HG03097 (cell line): ENCODE results near the gene DUOX2.
"Not testable (repeated sequence)": the region's sequence is repeated elsewhere in the genome, so short reads cannot be mapped to it uniquely, and the experiment has no call there.

Source experiments
- ATAC-seq: cut with Tn5 transposase; IDR thresholded peaks from one replicate; pipeline ENCODE4 v1.9.1; 2021; ENCODE audit not compliant: unreplicated experiment, low FRiP score

DUOX2 gene

DNA sequence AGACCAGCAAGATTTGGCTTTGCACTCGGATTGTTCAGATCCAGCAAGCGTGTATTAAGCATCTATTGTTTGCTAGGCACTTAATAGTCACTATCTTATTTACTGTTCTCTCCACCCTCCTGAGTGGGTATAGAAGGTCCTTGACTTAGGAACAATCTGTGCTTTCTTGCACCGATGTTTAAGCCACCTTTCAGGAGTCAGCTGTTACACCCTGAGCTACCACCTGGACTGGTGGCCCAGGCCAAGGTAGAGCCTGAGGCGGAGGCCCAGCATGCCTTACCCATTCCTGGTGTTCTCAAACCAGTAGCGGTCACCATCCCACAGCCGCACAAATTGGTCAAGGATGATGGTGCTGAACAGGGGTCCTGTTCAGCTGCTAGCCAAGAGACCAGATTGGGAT lies 25.8 kb upstream of the DUOX2 start:
- ATAC-seq = no peak

DNA sequence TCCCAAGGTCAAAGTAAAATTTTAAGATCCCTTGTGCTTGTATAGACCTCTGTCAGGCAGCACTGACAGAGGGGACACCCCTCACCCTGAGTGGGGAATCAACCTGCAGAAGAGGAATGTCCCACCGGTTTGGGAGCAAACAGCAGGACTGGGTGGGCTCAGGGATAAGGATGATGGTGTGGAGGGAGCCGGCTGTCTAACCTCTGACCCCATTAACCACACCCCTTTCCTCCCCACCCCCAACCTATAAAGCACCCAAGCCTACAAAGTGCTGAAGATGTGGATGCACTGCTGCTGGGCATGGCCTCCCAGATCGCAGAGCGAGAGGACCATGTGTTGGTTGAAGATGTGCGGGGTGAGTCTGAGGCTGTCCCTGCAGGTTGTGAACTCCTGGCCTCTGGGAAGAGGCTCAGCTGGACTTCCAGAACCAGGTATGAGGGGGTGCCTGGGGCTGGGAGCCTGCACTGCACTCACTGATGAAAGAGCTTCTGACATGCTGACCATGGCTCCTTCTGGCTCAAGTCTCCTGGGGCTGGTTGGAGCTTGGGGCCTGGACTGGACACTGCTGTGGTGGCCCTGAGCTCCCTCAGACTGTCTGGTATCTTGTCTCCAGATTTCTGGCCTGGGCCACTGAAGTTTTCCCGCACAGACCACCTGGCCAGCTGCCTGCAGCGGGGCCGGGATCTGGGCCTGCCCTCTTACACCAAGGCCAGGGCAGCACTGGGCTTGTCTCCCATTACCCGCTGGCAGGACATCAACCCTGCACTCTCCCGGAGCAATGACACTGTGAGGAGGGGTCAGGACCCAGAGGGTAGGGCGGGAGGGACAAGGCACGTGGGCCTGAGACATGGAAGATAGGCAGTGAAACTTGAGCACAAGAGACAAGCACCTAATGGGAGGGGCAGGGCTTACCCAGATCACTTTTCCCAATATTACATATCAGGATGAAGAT lies 25.1 kb upstream of the DUOX2 start:
- no peak for ATAC-seq

DNA sequence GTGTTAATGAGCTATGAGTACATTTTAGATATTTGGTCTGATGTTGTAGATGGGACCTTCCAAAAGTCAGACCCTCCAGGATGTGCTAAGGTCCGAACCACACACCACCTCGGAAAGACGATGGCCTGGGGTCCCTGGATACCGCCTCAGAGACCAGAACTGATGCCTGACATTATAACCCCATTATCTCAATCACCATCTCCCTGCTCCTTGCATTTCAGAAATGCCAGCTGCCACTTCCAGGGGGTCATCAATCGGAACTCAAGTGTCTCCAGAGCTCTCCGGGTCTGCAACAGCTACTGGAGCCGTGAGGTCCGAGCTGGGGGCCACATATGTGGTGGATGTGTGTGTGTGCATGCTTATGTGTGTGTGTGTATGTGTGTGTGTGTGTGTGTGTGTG lies 23.7 kb upstream of the DUOX2 start:
- ATAC-seq = no peak

DNA sequence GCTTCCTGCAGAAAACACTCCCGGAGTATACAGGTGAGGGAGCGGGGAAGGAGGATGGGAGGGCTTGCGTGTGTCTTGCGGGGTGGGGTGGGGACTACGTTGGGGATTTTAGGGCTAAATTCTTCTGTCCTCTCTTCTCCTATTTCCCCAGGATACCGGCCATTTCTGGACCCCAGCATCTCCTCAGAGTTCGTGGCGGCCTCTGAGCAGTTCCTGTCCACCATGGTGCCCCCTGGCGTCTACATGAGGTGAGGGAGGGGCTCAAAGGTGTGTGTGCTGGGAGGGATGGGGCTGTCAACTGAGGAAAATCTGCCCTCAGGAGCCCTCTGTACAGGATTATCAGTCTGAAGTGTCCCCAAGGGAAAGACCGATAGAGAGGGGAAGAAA lies 22.4 kb upstream of the DUOX2 start:
- no peak for ATAC-seq

DNA sequence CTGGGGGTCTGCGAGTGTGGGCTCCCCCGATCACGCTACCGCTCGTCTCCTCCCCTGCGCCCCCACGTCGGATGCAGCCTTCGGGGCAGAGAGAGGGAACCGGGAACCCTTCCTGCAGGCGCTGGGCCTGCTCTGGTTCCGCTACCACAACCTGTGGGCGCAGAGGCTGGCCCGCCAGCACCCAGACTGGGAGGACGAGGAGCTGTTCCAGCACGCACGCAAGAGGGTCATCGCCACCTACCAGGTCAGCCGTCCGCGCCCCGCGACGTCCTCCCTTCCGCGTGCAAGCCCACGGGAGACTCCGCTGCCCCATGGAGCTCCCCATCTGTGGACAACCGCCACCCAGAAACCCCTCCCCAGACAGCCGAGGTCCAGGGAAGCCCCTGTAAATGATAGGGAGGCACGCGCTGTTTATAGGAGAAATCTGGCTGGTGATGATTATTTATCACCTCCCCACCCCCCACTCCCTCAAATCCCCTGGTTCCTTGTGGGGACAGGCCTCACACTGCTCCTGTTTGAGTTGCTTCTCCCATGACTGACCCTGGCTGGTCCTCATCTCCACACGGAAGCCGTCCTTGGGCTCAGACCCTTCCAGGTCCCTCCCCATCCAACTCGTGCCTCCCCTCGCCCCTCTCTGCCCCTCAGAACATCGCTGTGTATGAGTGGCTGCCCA lies 21.9 kb upstream of the DUOX2 start:
- not testable (repeated sequence) for ATAC-seq

DNA sequence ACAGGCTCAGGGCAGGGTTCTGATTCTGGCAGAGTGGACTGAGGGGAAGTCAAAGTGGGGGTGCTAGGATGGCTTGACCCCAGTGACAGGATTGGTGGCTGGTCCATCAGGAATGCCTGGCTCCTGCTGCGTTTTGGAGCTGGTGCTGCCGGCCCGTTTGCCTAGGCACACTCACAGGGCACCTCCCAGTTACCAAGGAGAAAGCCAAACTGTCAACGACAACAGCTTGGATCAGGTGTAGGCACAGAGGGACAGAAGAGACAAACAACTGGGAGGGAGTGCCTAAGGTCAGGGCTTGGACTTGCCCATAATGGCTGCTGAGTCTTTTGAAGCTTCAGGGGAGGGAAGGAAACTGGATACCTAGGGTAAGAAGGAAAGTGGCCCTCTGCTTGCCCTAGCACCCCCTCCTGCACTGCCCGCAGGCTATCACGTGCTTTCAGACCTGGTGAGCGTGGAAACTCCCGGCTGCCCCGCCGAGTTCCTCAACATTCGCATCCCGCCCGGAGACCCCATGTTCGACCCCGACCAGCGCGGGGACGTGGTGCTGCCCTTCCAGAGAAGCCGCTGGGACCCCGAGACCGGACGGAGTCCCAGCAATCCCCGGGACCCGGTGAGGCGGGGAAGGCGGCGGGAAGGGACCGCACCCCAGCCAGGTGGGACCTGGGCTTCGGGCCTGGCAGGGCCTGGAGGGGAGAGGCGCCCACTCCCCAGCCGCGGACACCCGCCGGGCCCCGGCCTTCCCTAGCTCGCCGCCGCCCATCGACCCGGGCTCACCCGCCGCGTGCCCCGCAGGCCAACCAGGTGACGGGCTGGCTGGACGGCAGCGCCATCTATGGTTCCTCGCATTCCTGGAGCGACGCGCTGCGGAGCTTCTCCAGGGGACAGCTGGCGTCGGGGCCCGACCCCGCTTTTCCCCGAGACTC lies 21.0 kb upstream of the DUOX2 start:
- no peak for ATAC-seq

DNA sequence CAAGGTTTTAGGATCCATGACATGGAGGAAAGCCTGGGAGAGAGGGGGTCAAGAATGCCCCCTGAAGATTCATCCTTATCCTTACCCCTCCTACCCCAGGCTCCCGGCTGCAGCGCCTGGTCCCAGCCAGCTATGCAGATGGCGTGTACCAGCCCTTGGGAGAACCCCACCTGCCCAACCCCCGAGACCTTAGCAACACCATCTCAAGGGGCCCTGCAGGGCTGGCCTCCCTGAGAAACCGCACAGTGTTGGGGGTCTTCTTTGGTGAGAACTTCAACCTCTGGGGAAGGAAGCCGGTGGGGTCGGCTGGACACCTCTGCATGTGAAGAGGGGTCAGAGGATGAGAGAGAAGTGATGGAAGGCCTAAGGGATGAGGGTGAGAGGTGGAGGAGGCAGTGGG lies 20.1 kb upstream of the DUOX2 start:
- ATAC-seq = no peak

DNA sequence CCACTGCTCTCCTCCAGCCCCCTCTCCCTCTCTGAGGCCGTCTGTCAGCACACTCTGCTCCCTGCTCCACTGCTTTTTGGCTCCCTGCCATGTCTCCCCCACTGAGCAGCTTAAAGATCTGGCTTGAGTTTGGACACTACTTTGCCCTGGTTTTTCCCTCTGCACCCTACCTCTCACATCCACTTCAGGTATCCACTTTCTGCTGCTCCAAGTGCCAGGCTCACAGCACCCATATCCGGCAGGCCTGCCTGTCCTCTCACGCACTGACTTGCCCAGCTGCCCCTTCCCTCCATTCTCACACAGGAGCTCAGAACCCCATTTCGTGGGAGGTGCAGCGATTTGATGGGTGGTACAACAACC lies 19.6 kb upstream of the DUOX2 start:
- no peak for ATAC-seq

DNA sequence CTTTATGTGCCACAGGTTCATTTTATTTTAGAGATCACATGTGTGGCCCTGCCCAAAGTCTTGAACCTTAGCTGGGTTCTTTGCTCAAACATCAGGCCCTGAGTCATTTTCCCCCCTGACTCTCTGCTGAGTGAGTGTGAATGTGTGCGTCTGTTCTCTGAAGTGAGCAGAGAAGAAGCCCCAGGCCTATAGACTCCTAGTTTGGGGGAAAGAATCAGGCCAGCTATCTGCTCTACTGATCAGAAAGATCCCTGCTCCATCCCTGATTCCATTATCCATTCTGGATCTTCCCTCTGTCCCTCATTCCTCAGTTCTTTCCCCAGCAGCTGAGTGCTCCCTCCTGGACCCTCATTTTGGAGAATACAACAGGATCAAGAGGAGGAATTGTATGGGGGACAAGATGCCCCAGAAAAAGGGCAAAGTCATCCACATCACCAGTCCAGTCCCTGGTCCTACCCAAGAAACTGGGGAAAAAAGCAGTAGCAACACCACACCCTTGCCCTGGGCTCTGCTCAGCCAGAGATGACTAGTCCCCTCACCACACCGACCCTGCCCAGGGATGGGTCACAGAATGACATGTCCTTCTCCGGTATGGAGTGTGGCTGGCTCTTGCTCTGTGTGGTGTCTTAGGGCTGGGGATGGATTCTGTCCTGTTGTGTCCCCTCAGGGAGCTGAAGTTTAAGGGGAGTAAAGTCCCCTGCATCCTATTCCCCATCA lies 19.0 kb upstream of the DUOX2 start:
- ATAC-seq = no peak

DNA sequence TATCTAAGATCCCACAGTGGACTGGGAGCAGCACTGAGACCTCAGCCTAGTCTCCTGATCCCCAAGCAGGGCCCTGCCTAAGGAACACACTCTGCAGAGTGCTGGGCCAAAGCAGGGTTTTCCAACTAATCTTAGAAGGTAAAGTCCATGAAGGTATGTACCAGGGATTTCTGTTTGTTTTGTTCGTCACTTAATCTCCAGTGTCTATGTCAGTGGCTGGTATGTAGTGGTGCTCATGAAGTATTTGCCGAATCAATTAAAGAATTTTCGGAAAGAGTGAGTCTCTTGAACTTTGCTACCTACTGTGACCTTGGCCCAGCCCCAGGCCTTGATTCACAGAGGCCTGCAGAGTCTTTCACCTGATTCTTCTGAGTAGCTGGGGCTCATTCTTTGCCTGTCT lies 17.5 kb upstream of the DUOX2 start:
- no peak for ATAC-seq

DNA sequence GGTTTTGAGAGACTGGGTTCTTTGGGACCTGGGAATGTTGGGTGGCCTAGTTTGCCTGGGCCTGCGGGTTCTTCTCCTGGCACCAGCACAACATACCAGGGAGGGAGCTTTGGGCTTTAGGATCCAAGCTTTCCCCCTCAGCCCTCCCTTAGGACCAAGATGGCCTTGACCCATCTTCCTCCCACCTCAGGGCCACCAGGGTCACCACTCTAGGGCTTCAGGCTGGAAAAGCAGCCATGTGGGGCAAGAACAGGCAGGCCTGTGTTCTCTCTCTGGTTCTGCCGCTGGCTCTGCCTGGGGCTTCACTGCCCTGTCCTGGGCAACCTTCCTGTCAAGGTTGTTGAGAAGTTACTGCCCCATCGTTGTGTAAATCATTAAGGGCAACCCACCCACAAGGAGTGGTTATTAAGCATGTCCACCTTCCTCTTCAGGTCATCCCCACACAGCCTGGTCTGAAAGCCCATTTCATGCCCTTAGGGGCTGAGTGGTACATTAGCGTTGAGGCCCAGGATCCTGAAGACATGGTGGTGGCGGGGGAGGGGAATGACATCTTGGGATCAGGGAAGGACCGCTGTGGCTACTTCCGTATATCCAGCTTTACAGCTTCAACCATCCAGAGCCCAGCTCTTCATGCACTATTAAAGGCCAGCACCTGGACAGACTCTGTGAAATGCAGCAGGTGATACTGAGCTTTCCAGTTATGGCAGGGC lies 16.5 kb upstream of the DUOX2 start:
- no peak for ATAC-seq

DNA sequence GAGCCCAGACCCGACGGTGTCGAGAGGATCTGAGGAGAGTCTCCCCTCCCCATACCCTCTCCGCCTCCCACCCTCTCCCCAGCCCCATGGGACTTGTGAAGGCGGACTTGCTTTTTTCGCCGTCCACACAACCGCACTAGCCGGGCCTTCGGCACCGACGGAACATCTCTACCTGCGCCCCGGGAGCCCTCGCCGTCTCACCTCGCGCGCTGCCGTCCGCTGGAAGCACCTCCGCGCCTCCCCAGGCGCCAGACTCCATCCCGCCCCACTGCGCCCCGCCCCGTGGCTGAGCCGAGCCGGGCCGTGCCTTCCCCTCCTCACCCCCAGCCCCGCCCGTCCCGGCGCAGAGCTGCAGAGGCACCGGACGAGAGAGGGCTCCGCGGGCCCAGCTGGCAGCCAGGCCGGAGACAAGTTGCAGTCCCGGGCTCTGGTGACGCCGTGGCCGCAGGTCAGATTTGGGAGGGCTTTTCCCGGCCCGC lies 15.7 kb upstream of the DUOX2 start, which contains the start of the genes DUOX1 and DUOXA1:
Gene DUOX1, plus strand, starts transcription at position 344 of the 479 bp plus-strand sequence. CDS start 1,973 bp downstream, outside the sequence.
Gene DUOXA1, minus strand, starts transcription at position 229 of the 479 bp plus-strand sequence. CDS start 6,865 bp downstream, outside the sequence.
- ATAC-seq = no peak

DNA sequence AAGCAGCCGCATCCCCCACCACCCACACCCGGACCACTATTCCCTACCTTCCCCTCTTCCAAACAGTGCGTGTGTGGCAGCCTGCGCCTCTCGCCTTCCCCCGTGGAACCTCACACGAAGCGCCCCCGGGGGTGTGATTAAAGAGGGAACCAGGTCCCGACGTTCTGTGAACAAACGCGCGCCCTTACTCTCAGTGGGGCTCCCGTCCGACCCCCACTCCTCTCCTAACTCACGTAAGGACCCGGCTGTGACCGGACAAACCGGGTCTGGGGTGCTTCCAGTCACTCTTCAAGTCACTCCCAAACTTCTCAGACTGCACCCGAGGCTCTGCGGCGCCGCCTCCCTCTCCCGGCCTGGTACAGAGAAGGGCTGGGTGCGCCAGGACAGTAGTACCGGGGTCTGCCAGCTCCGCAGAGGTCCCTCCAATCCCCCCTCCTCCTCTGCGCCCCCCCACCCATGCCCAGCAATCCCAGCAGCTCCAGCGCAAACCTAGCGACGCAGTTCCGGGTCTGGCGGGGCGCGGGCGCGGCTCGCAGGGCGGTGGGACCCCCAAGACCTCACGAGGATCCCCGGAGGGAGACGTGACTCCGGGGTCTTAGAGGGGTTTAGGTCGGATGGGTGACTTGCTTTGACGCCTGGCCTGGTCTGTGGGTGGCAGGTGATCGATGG lies 15.1 kb upstream of the DUOX2 start:
- no peak for ATAC-seq

DNA sequence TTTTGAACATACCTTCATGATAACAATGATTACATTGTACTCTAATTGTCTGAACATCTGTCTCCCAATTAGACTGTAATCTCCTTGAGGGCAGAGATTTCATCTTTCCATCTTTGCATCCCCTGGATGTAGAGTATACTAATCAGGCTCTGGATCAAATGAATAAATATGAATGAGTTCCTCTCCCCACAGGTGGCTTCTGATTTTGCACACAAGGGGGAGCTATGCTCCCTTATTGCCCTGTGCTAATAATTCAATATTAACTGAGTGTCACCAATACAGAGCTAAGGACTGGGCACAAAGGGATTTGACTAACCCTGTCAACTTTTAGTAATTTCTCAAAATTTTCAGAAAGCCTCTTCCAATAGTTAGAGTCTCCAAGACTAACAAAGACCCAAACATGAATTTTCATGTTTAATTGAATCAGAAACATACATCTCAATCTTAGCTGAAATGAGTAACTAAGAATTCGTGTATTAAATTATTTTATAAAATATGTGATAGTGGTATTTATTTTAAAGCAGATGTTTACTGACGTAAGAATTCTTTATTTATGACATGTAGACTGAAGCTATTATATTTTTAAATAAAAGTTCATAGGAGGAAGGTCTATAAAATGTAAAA lies 12.7 kb upstream of the DUOX2 start:
- no peak for ATAC-seq

DNA sequence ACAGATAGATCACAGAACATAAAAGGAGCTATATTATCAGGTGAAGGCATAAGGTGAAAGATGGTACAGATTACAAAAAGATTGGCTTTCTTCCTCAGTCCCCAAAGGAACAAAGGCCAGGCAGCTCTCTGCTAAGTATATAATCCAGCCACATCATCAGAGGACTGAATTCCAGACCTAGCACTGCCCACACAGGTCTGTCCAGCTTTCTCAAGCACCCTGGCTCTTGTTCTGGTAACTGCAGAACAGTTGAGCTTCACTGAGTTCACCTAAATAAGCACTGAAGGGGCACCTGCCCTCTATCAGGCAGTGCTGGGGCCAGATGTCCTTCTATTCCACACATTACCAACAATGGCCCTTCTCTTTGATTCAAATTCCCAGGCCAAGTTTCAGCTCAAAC lies 9.4 kb upstream of the DUOX2 start:
- no peak for ATAC-seq

DNA sequence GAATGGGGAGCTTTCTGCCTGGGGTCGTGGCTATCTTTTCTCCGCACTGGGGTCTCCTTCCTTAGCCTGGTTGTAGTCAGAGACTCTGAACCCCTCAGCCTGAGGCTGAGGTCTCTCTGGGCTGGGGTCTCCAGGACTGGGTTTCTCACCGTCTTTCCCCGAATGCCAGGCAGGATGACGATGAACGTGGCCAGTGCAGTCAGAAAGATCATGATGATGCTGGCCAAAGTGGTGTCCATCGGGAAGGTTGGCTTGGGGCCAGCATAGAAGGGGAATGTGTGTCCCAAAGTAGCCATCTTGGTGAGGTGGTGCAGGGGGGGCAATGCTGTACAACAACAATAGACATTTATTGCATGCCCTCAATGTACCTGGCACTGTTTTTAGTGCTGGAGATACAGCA lies 8.7 kb upstream of the DUOX2 start:
- ATAC-seq = no peak

DNA sequence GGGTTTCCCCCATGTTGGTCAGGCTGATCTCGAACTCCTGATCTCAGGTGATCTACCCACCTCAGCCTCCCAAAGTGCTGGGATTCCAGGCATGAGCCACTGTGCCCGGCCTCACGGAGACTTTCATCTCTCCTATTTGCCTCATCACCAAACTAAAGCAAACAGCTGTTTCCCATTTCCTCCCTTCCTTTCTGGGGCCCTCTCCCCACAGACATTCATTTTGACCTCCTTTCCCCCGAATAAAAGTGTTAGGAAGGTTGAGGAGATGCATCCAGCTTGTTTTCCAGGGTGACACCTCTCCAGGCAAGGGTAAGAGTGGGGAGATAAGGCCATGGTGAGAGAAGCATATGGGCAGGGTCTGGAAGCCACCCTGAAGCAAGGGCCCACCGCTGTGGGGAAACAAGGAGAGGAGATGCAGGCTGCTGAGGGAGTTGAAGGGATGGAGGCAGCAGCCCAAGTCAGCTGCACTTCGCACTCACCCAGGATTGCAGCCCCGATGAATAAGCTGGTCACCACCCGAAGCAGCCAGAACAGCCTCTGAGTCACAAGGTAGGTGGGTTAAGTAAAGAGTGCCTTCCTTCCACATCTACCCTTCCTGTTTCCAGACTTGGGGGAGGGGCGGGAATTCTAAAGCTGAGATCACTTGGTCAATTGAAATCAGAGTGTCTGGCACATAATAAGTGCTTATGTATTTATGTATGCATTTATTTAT lies 7.9 kb upstream of the DUOX2 start:
- ATAC-seq = no peak

DNA sequence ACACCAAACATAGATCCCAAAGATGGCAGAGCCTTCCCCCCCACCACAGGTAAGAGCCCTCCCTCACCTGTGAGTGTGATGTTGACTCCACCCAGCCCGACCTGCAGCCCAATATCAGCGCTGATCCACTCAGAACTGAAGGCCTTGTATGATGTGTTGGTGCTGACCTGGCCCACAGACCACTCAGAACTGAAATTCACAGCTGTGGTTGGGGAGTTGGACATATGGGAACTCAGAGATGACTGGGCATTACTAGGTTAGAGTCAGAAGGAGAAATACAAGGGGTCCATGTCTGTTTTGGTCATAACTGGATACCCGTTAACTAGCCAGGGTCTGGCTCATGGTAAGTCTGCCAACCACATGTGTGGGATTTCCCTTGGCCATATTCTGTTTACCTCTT lies 7.0 kb upstream of the DUOX2 start:
- no peak for ATAC-seq
